ENCODE measurements around the gene KIAA1217.

KIAA1217 gene

GRCh38 chr10:24568042-24568441 lies 359.1 kb downstream of the KIAA1217 start:
- no peak overlapping the region for H3K9ac ChIP-seq (ENCODE audit: low read depth, low read length, poor library complexity)
- peaks cover 0 to 4% (median 0%) of the 10 kb centered on the region in 3 experiments for H3K27me3 ChIP-seq (ENCODE audit: control insufficient read depth in 3 of 3, insufficient read depth in 3 of 3, low read depth in 1 of 3, low read length in 3 of 3)
- H2BK15ac ChIP-seq (ENCODE audit: low read length) = no peak overlapping the region
- H3K23ac ChIP-seq (ENCODE audit: low read depth, low read length, poor library complexity) = no peak overlapping the region
- no peak overlapping the region for H3K14ac ChIP-seq (ENCODE audit: low read length)
- DNase-seq (ENCODE audit: low spot score) = no peak
- no peak overlapping the region for H2BK12ac ChIP-seq (ENCODE audit: low read length)
- no peak overlapping the region for H3K4ac ChIP-seq (ENCODE audit: low read length)
- H3K36me3 ChIP-seq (replicated peaks in 1 of 2; ENCODE audit: control insufficient read depth in 2 of 2, insufficient read depth in 2 of 2, low read length in 2 of 2) = no peaks in the 10 kb centered on the region
- no peak overlapping the region for H2AK5ac ChIP-seq (ENCODE audit: low read depth, low read length)
- H2BK5ac ChIP-seq (ENCODE audit: low read length) = no peak overlapping the region
- peaks cover 0 to 2% of the 10 kb centered on the region in 2 donors for H3K4me1 ChIP-seq (ENCODE audit: control insufficient read depth in 2 of 2, insufficient read depth in 1 of 2, low read depth in 1 of 2, low read length in 2 of 2)
- H4K8ac ChIP-seq (ENCODE audit: low read depth, low read length) = no peak overlapping the region
- H3K9me3 ChIP-seq (replicated peaks in 1 of 2; ENCODE audit: control insufficient read depth in 2 of 2, insufficient read depth in 1 of 2, low read depth in 1 of 2, low read length in 2 of 2) = peaks cover 0 to 5% of the 10 kb centered on the region in 2 donors
- H3K4me2 ChIP-seq (ENCODE audit: insufficient read depth, low read length, poor library complexity, severe bottlenecking) = no peak overlapping the region
- H2AFZ ChIP-seq (ENCODE audit: low read length) = no peak overlapping the region
- H3K4me3 ChIP-seq (ENCODE audit: low read length in 2 of 2) = no peak overlapping the region
- H3K18ac ChIP-seq (ENCODE audit: low read length) = no peak overlapping the region
- no peak overlapping the region for H3K27ac ChIP-seq (replicated peaks; ENCODE audit: low read length)
- WGBS, 2 donors (ENCODE audit: extremely low coverage in 2 of 2, insufficient read length in 2 of 2, insufficient replicate concordance in 1 of 2) = no CpG with 5 or more reads among the region's 4 CpGs
- no peaks in the 10 kb centered on the region for H3K79me1 ChIP-seq (ENCODE audit: low read depth, low read length)
- H4K91ac ChIP-seq (ENCODE audit: low read depth, low read length, poor library complexity) = no peak overlapping the region
- H2BK120ac ChIP-seq (ENCODE audit: low read depth, low read length) = no peak overlapping the region

- Histone ChIP-seq H4K8ac (ENCODE audit: low read depth, low read length) (no peak overlapping the region), H3K79me1 (ENCODE audit: low read depth, low read length) (no peaks in the 10 kb centered on the region), H3K27me3 (ENCODE audit: control insufficient read depth in 3 of 3, insufficient read depth in 3 of 3, low read depth in 1 of 3, low read length in 3 of 3) (peaks cover 0 to 4% (median 0%) of the 10 kb centered on the region in 3 experiments), H4K91ac (ENCODE audit: low read depth, low read length, poor library complexity) (no peak overlapping the region), H2BK15ac (ENCODE audit: low read length) (no peak overlapping the region), H2AK5ac (ENCODE audit: low read depth, low read length) (no peak overlapping the region), H3K4me1 (ENCODE audit: control insufficient read depth in 2 of 2, insufficient read depth in 1 of 2, low read depth in 1 of 2, low read length in 2 of 2) (peaks cover 0 to 2% of the 10 kb centered on the region in 2 donors), H3K36me3 (replicated peaks in 1 of 2; ENCODE audit: control insufficient read depth in 2 of 2, insufficient read depth in 2 of 2, low read length in 2 of 2) (no peaks in the 10 kb centered on the region), H3K14ac (ENCODE audit: low read length) (no peak overlapping the region), H3K27ac (replicated peaks; ENCODE audit: low read length) (no peak overlapping the region), H3K18ac (ENCODE audit: low read length) (peak overlapping the region; percentile 41), H2BK5ac (ENCODE audit: low read length) (no peak overlapping the region), H3K9me3 (replicated peaks in 1 of 2; ENCODE audit: control insufficient read depth in 2 of 2, insufficient read depth in 1 of 2, low read depth in 1 of 2, low read length in 2 of 2) (peaks cover 0 to 5% of the 10 kb centered on the region in 2 donors), H2AFZ (ENCODE audit: low read length) (no peak overlapping the region), H3K4ac (ENCODE audit: low read length) (no peak overlapping the region), H2BK12ac (ENCODE audit: low read length) (no peak overlapping the region), H3K4me2 (ENCODE audit: insufficient read depth, low read length, poor library complexity, severe bottlenecking) (no peak overlapping the region), H2BK120ac (ENCODE audit: low read depth, low read length) (no peak overlapping the region), H3K9ac (ENCODE audit: low read depth, low read length, poor library complexity) (no peak overlapping the region), H3K23ac (ENCODE audit: low read depth, low read length, poor library complexity) (no peak overlapping the region), H3K4me3 (ENCODE audit: low read length in 2 of 2) (no peak overlapping the region)
- DNase-seq (ENCODE audit: low spot score) = no peak
- no CpG with 5 or more reads among the region's 13 CpGs for WGBS, 2 donors (ENCODE audit: extremely low coverage in 2 of 2, insufficient read length in 2 of 2, insufficient replicate concordance in 1 of 2)
Measured at GRCh38 chr10:24569330-24569796, 360.4 kb downstream of the KIAA1217 start.

GRCh38 chr10:24569828-24570657 lies 361.1 kb downstream of the KIAA1217 start:
- H2BK120ac ChIP-seq (ENCODE audit: low read depth, low read length) = no peak overlapping the region
- no CpG with 5 or more reads among the region's 12 CpGs for WGBS, 2 donors (ENCODE audit: extremely low coverage in 2 of 2, insufficient read length in 2 of 2, insufficient replicate concordance in 1 of 2)
- no peak overlapping the region for H2BK15ac ChIP-seq (ENCODE audit: low read length)
- H4K91ac ChIP-seq (ENCODE audit: low read depth, low read length, poor library complexity) = no peak overlapping the region
- no peaks in the 10 kb centered on the region for H3K79me1 ChIP-seq (ENCODE audit: low read depth, low read length)
- no peak overlapping the region for H3K9ac ChIP-seq (ENCODE audit: low read depth, low read length, poor library complexity)
- H2BK5ac ChIP-seq (ENCODE audit: low read length) = no peak overlapping the region
- no peak overlapping the region for H2AK5ac ChIP-seq (ENCODE audit: low read depth, low read length)
- no peak overlapping the region for H3K4ac ChIP-seq (ENCODE audit: low read length)
- H3K4me3 ChIP-seq (ENCODE audit: low read length in 2 of 2) = no peak overlapping the region
- H3K9me3 ChIP-seq (replicated peaks in 1 of 2; ENCODE audit: control insufficient read depth in 2 of 2, insufficient read depth in 1 of 2, low read depth in 1 of 2, low read length in 2 of 2) = peaks cover 0 to 5% of the 10 kb centered on the region in 2 donors
- H3K14ac ChIP-seq (ENCODE audit: low read length) = peak overlapping the region; percentile 63
- no peak for DNase-seq (ENCODE audit: low spot score)
- H2AFZ ChIP-seq (ENCODE audit: low read length) = no peak overlapping the region
- H3K27me3 ChIP-seq (ENCODE audit: control insufficient read depth in 3 of 3, insufficient read depth in 3 of 3, low read depth in 1 of 3, low read length in 3 of 3) = peaks cover 0 to 4% (median 0%) of the 10 kb centered on the region in 3 experiments
- peak overlapping the region; percentile 57 for H3K23ac ChIP-seq (ENCODE audit: low read depth, low read length, poor library complexity)
- peak overlapping the region; percentile 66 for H3K18ac ChIP-seq (ENCODE audit: low read length)
- no peak overlapping the region for H2BK12ac ChIP-seq (ENCODE audit: low read length)
- H3K4me2 ChIP-seq (ENCODE audit: insufficient read depth, low read length, poor library complexity, severe bottlenecking) = no peak overlapping the region
- peaks cover 0 to 2% of the 10 kb centered on the region in 2 donors for H3K4me1 ChIP-seq (ENCODE audit: control insufficient read depth in 2 of 2, insufficient read depth in 1 of 2, low read depth in 1 of 2, low read length in 2 of 2)
- H4K8ac ChIP-seq (ENCODE audit: low read depth, low read length) = no peak overlapping the region
- H3K36me3 ChIP-seq (replicated peaks in 1 of 2; ENCODE audit: control insufficient read depth in 2 of 2, insufficient read depth in 2 of 2, low read length in 2 of 2) = no peaks in the 10 kb centered on the region
- no peak overlapping the region for H3K27ac ChIP-seq (replicated peaks; ENCODE audit: low read length)

- WGBS, 2 donors (ENCODE audit: extremely low coverage in 2 of 2, insufficient read length in 2 of 2, insufficient replicate concordance in 1 of 2) = no CpG with 5 or more reads among the region's 9 CpGs
- H2BK5ac ChIP-seq (ENCODE audit: low read length) = no peak overlapping the region
Measured at GRCh38 chr10:24570658-24571426, 361.9 kb downstream of the KIAA1217 start.

More at GRCh38 chr10:24570658-24571426, 361.9 kb downstream of the KIAA1217 start:
- Histone ChIP-seq H3K9ac (ENCODE audit: low read depth, low read length, poor library complexity) (no peak overlapping the region), H3K36me3 (replicated peaks in 1 of 2; ENCODE audit: control insufficient read depth in 2 of 2, insufficient read depth in 2 of 2, low read length in 2 of 2) (no peaks in the 10 kb centered on the region), H3K27me3 (ENCODE audit: control insufficient read depth in 3 of 3, insufficient read depth in 3 of 3, low read depth in 1 of 3, low read length in 3 of 3) (peaks cover 0 to 4% (median 0%) of the 10 kb centered on the region in 3 experiments), H4K8ac (ENCODE audit: low read depth, low read length) (no peak overlapping the region), H3K79me1 (ENCODE audit: low read depth, low read length) (no peaks in the 10 kb centered on the region), H3K9me3 (replicated peaks in 1 of 2; ENCODE audit: control insufficient read depth in 2 of 2, insufficient read depth in 1 of 2, low read depth in 1 of 2, low read length in 2 of 2) (peaks cover 0 to 5% of the 10 kb centered on the region in 2 donors), H4K91ac (ENCODE audit: low read depth, low read length, poor library complexity) (no peak overlapping the region), H3K4me1 (ENCODE audit: control insufficient read depth in 2 of 2, insufficient read depth in 1 of 2, low read depth in 1 of 2, low read length in 2 of 2) (peaks cover 0 to 2% of the 10 kb centered on the region in 2 donors), H2AK5ac (ENCODE audit: low read depth, low read length) (no peak overlapping the region), H3K4me3 (ENCODE audit: low read length in 2 of 2) (no peak overlapping the region), H3K4ac (ENCODE audit: low read length) (peak overlapping the region; percentile 28), H3K23ac (ENCODE audit: low read depth, low read length, poor library complexity) (peak overlapping the region; percentile 57), H3K14ac (ENCODE audit: low read length) (peak overlapping the region; percentile 63), H2BK15ac (ENCODE audit: low read length) (no peak overlapping the region), H3K4me2 (ENCODE audit: insufficient read depth, low read length, poor library complexity, severe bottlenecking) (no peak overlapping the region), H3K18ac (ENCODE audit: low read length) (peak overlapping the region; percentile 66), H2BK12ac (ENCODE audit: low read length) (no peak overlapping the region), H2BK120ac (ENCODE audit: low read depth, low read length) (no peak overlapping the region), H3K27ac (replicated peaks; ENCODE audit: low read length) (no peak overlapping the region), H2AFZ (ENCODE audit: low read length) (no peak overlapping the region)
- DNase-seq (ENCODE audit: low spot score) = no peak

All from neuronal stem cell (in vitro differentiated cells).